Subcutaneous adipose tissue (tissue), 4 donors: ENCODE measurements around the gene IGF1. TPM values are rescaled to one million over a fixed set of nuclear protein-coding genes. Genes with fewer than 3 reads are reported as not detected.

ENCODE experiments used
- CTCF ChIP-seq: fragments of 450-650 bp; IDR thresholded peaks from one replicate; pipeline ENCODE4 v1.5.1; 2016; ENCODE audit warnings: low read depth, mild to moderate bottlenecking, control low read depth, antibody characterized with exemption, moderate library complexity
- total RNA-seq, 4 donors: library from RNA; depleted of rRNA; stranded (reverse); fragments of >200 nt; gene quantifications; one replicate each; pipeline ENCODE4 v1.1.0, GENCODE V29; 2016

Gene IGF1
- total RNA-seq, 4 donors from 2014 or later = 60.3 to 354 (median 140) TPM

GRCh38 chr12:102472496-102472895, 7.9 kb downstream of the IGF1 start:
- TF ChIP-seq CTCF = no peak

GRCh38 chr12:102471556-102471955, 8.8 kb downstream of the IGF1 start:
- no peak for TF ChIP-seq CTCF

- TF ChIP-seq CTCF = no peak
Measured at GRCh38 chr12:102470945-102471344, 9.4 kb downstream of the IGF1 start.

- no peak for TF ChIP-seq CTCF
Measured at GRCh38 chr12:102468261-102468915, 12.0 kb downstream of the IGF1 start.

GRCh38 chr12:102465762-102466560, 14.4 kb downstream of the IGF1 start:
- no peak for TF ChIP-seq CTCF

- no peak for TF ChIP-seq CTCF
Measured at GRCh38 chr12:102463659-102464249, 16.6 kb downstream of the IGF1 start.

GRCh38 chr12:102462795-102463465, 17.4 kb downstream of the IGF1 start:
- no peak for TF ChIP-seq CTCF
